Measurements from ENCODE around the gene EBF3.

EBF3 gene

GRCh38 chr10:129849853-129850252, 114.2 kb downstream of the EBF3 start:
- no peak for DNase-seq

GRCh38 chr10:129849452-129849750, 114.7 kb downstream of the EBF3 start:
- DNase-seq, result no peak

- DNase-seq, result no peak
Observed at GRCh38 chr10:129848696-129849451, 115.2 kb downstream of the EBF3 start.

GRCh38 chr10:129847741-129848483, 116.2 kb downstream of the EBF3 start:
- no peak for DNase-seq

GRCh38 chr10:129846991-129847391, 117.1 kb downstream of the EBF3 start:
- DNase-seq, result no peak

GRCh38 chr10:129845111-129845753, 118.8 kb downstream of the EBF3 start:
- no peak for DNase-seq

- DNase-seq, result no peak
Observed at GRCh38 chr10:129844216-129844766, 119.8 kb downstream of the EBF3 start.

- no peak for DNase-seq
Observed at GRCh38 chr10:129843702-129844101, 120.4 kb downstream of the EBF3 start.

- DNase-seq, result no peak
Observed at GRCh38 chr10:129843131-129843541, 120.9 kb downstream of the EBF3 start.

- no peak for DNase-seq
Observed at GRCh38 chr10:129842031-129842430, 122.0 kb downstream of the EBF3 start.

- no peak for DNase-seq
Observed at GRCh38 chr10:129841590-129841989, 122.5 kb downstream of the EBF3 start.

GRCh38 chr10:129841071-129841470, 123.0 kb downstream of the EBF3 start:
- no peak for DNase-seq

GRCh38 chr10:129840196-129840590, 123.9 kb downstream of the EBF3 start:
- DNase-seq, result no peak

- no peak for DNase-seq
Observed at GRCh38 chr10:129839285-129840195, 124.5 kb downstream of the EBF3 start.

GRCh38 chr10:129838794-129839193, 125.3 kb downstream of the EBF3 start:
- no peak for DNase-seq

- DNase-seq, result no peak
Observed at GRCh38 chr10:129837909-129838582, 126.0 kb downstream of the EBF3 start.

GRCh38 chr10:129836253-129836652, 127.8 kb downstream of the EBF3 start:
- no peak for DNase-seq

- DNase-seq, result no peak
Observed at GRCh38 chr10:129833994-129834739, 129.9 kb downstream of the EBF3 start.

GRCh38 chr10:129833468-129833950, 130.6 kb downstream of the EBF3 start:
- DNase-seq, result no peak

- DNase-seq, result no peak
Observed at GRCh38 chr10:129832573-129833467, 131.3 kb downstream of the EBF3 start.
